OCI-LY7 (cell line): ENCODE results near the gene ADSS2.

ENCODE experiments used
- EZH2phosphoT487 ChIP-seq: fragments of 200-600 bp; sonication (generic); IDR thresholded peaks from 2 replicates; pipeline ENCODE4 v1.6.1; 2018; ENCODE audit warnings: low read depth, borderline replicate concordance, mild to moderate bottlenecking, mixed run types, antibody characterized with exemption, low read length, moderate library complexity, mixed read lengths
- TF ChIP-seq, protein P1 (sequence below): fragments of 200-600 bp; sonication (generic); conservative IDR thresholded peaks from 2 replicates; pipeline ENCODE4 v1.5.1; 2014; ENCODE audit warnings: mild to moderate bottlenecking, antibody characterized with exemption, low read length, moderate library complexity, mixed read lengths

DNA sequence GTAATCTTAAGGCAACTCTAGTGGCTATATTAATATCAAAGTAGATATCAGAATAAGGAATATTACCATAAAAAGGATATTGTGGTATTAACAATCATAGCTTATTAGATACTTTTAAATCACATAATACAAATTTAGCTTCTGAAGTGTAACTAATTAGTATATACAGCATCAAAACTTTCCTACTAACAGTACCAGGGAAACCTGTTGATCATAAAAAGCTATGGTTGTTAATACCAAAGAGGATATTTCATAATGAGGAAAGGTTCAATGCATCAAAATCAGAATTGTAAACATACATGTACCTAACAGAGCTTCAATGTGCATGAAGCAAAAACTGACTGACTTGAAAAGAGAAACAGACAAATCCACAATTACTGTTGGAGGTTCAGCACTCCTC lies 24.1 kb downstream of the ADSS2 start:
- TF ChIP-seq, protein P1, sequence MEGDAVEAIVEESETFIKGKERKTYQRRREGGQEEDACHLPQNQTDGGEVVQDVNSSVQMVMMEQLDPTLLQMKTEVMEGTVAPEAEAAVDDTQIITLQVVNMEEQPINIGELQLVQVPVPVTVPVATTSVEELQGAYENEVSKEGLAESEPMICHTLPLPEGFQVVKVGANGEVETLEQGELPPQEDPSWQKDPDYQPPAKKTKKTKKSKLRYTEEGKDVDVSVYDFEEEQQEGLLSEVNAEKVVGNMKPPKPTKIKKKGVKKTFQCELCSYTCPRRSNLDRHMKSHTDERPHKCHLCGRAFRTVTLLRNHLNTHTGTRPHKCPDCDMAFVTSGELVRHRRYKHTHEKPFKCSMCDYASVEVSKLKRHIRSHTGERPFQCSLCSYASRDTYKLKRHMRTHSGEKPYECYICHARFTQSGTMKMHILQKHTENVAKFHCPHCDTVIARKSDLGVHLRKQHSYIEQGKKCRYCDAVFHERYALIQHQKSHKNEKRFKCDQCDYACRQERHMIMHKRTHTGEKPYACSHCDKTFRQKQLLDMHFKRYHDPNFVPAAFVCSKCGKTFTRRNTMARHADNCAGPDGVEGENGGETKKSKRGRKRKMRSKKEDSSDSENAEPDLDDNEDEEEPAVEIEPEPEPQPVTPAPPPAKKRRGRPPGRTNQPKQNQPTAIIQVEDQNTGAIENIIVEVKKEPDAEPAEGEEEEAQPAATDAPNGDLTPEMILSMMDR, result no peak
- no peak for TF ChIP-seq EZH2phosphoT487
